GM12878 (cell line): ENCODE results near the gene ITGA11. TPM values are rescaled to one million over a fixed set of nuclear protein-coding genes. Genes with fewer than 3 reads are reported as not detected.

ENCODE experiments used
- ATAC-seq: fragments of 200-7000 bp; cut with Tn5 transposase; 3 replicates; pipeline ENCODE4 v1.9.1; 2020; ENCODE audit warnings: mild to moderate bottlenecking, moderate library complexity
- BruUV-seq: library from RNA; stranded (reverse); fragments of 400-500 nt; replicated peaks from 2 replicates; lab custom pipeline; 2021; lab: Mats Ljungman, UMichigan
- CTCF ChIA-PET: fragments of 300-600 bp; sonication (Branson Sonifier 250); formaldehyde crosslinking; extraction: SDS; loops from one replicate; lab custom pipeline; 2021; ENCODE audit warnings: inconsistent platforms; lab: Yijun Ruan, JAX
- POLR2A ChIA-PET: fragments of 350-600 bp; formaldehyde crosslinking; extraction: SDS; loops from one replicate; lab custom pipeline; 2021; ENCODE audit warnings: inconsistent platforms; lab: Charles Lee
- RAD21 ChIA-PET: fragments of 300-600 bp; sonication (Branson Sonifier 250); formaldehyde crosslinking; loops from one replicate; lab custom pipeline; 2023; ENCODE audit warnings: antibody characterized with exemption; ENCODE audit not compliant: unreplicated experiment; lab: Charles Lee
- SMC1A ChIA-PET: fragments of 300-600 bp; sonication (Branson Sonifier 250); formaldehyde crosslinking; loops from one replicate; lab custom pipeline; 2023; ENCODE audit not compliant: unreplicated experiment, uncharacterized antibody; lab: Charles Lee
- DNase-seq: peaks from one replicate; pipeline ENCODE4 v3.0.0-alpha.2; 2011; ENCODE audit warnings: low read depth, low spot score
- FAIRE-seq: peaks from 3 replicates; lab custom pipeline; 2011; peaks lifted over from hg19 to GRCh38; lab: Jason Lieb, UNC
- H2AFZ ChIP-seq: 2 replicates; pipeline ENCODE4 v1.6.0; 2011; ENCODE audit warnings: low read depth, low read length, control low read depth; ENCODE audit not compliant: control insufficient read depth
- H3K27ac ChIP-seq: 2 replicates; pipeline ENCODE4 v1.5.1; 2011; ENCODE audit warnings: control low read depth; ENCODE audit not compliant: control insufficient read depth, insufficient read depth
- H3K27me3 ChIP-seq, 2 experiments: replicated peaks in 1 of 2; 2 replicates each; pipeline versions ENCODE4 v1.6.0 to v1.6.1; 2011; ENCODE audit warnings: low read length in 1 of 2; ENCODE audit not compliant: control insufficient read depth in 2 of 2, insufficient read depth in 2 of 2
- H3K36me3 ChIP-seq, 2 experiments: 2 replicates each; pipeline ENCODE4 v1.5.1; 2011; ENCODE audit warnings: low read length in 1 of 2; ENCODE audit not compliant: control insufficient read depth in 2 of 2, insufficient read depth in 2 of 2
- H3K4me1 ChIP-seq: 2 replicates; pipeline ENCODE4 v1.6.1; 2011; ENCODE audit warnings: mild to moderate bottlenecking, low read length, moderate library complexity, mixed read lengths; ENCODE audit not compliant: control insufficient read depth, insufficient read depth
- H3K4me2 ChIP-seq: 2 replicates; pipeline ENCODE4 v1.6.0; 2011; ENCODE audit warnings: control low read depth; ENCODE audit not compliant: control insufficient read depth, insufficient read depth
- H3K4me3 ChIP-seq: fragments of 200-600 bp; sonication (generic); 2 replicates; pipeline ENCODE4 v1.5.1; 2016
- H3K79me2 ChIP-seq: 2 replicates; pipeline ENCODE4 v1.6.0; 2011; ENCODE audit warnings: low read length; ENCODE audit not compliant: control insufficient read depth, insufficient read depth
- H3K9ac ChIP-seq: 2 replicates; pipeline ENCODE4 v1.8.0; 2011; ENCODE audit warnings: low read length, control low read depth, mixed read lengths; ENCODE audit not compliant: control insufficient read depth, insufficient read depth
- H3K9me3 ChIP-seq: replicated peaks from 3 replicates; pipeline ENCODE4 v1.5.1; 2011; ENCODE audit warnings: mild to moderate bottlenecking, low read length; ENCODE audit not compliant: control insufficient read depth, insufficient read depth
- H4K20me1 ChIP-seq: 2 replicates; pipeline ENCODE4 v1.6.0; 2011; ENCODE audit not compliant: control insufficient read depth, insufficient read depth
- POU2F2 ChIP-seq: IDR thresholded peaks from 3 replicates; pipeline ENCODE4 v1.6.1; 2011; ENCODE audit warnings: low read depth, mild to moderate bottlenecking, low read length, borderline replicate concordance
- SREBF1 ChIP-seq: IDR thresholded peaks from 2 replicates; pipeline ENCODE4 v1.6.1; 2012; ENCODE audit warnings: mild to moderate bottlenecking, low read length
- WRNIP1 ChIP-seq: IDR thresholded peaks from 2 replicates; pipeline ENCODE4 v1.6.1; 2011; ENCODE audit warnings: low read depth, low read length, improper control_type of control experiment, borderline replicate concordance
- ZBTB40 ChIP-seq: fragments of 450-650 bp; IDR thresholded peaks from 2 replicates; pipeline ENCODE4 v1.6.1; 2016; ENCODE audit warnings: mild to moderate bottlenecking, moderate library complexity, borderline replicate concordance
- WGBS: methylation state at CpG from one replicate; pipeline ENCODE4 v1.1.6; 2016; ENCODE audit warnings: low lambda C conversion rate; ENCODE audit not compliant: insufficient replicate concordance, insufficient coverage; ENCODE audit errors: missing lambda C conversion rate; 5-methylcytosine and 5-hydroxymethylcytosine counted together
- in situ Hi-C: fragments of 300-500 bp; cut with MboI; formaldehyde crosslinking; loops from 9 replicates; pipeline ENCODE4 v1.14.3; 2018; ENCODE audit warnings: mixed read lengths
- intact Hi-C: fragments of 100-400 bp; cut with micrococcal nuclease; formaldehyde crosslinking; loops from one replicate; pipeline ENCODE4 v1.14.2; 2022; ENCODE audit not compliant: unreplicated experiment
- polyA plus RNA-seq, 11 experiments: library from polyadenylated mRNA; depleted of rRNA in 4 of 11; unstranded in 6 of 11; stranded (reverse) in 5 of 11; fragments of >200 nt; fragmentation: Nextera tagmentation in 4 of 11; fragmentation: Illumina TruSeq in 1 of 11; extraction: Ambion mirVana in 4 of 11; extraction: Trizol in 1 of 11; gene quantifications; 1 replicate in 1 of 11; 2 replicates in 10 of 11; pipeline versions ENCODE4 v1.2.1 to v1.2.3, GENCODE V29; 2011 to 2016; ENCODE audit warnings: inconsistent platforms in 2 of 11, missing spikeins in 2 of 11, low read depth in 1 of 11
- total RNA-seq, 4 experiments: library from RNA; depleted of rRNA in 3 of 4; stranded (reverse); fragments of >200 nt in 3 of 4; fragmentation: Illumina TruSeq in 1 of 4; extraction: Trizol in 1 of 4; gene quantifications; 2 replicates each; pipeline versions ENCODE4 v1.2.1 to v1.2.3, GENCODE V29; 2013 to 2021
- TF ChIP-seq, protein P1 (sequence below): fragments of 450-650 bp; IDR thresholded peaks from 2 replicates; pipeline ENCODE4 v1.6.1; 2018; ENCODE audit warnings: borderline replicate concordance, mild to moderate bottlenecking; ENCODE audit not compliant: partially characterized antibody

Gene ITGA11
- total and polyA plus RNA-seq, 10 of the 15 experiments (the other 5 are each of a cell fraction or from before 2014, with no cell fraction given), result under 0.01 to 0.36 (median 0.13) TPM; not detected in 1

DNA sequence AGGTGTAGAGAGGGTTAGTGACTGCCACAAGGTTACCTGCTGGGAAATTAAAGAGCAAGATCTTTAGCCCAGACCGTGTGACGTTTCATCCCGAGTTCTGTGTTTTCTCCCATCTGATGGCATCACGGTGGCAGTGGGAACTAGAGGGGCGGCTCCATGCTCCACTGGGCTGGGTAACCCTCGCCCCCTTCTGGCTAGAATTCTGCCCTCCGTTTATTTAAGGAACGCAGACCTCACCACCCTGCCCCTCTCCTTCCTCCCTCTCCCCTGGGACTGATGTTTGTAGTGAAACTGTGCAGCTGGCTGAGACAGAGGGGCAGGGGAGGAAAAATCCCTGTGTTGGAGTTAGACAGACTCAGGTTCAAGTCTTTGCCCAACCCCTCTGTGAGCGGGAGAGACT lies 65.6 kb downstream of the ITGA11 start:
- H3K27me3 ChIP-seq, result peaks cover 0 to 9% of the 10 kb centered on the region in 2 experiments; a peak in 3 of 4 replicates
- no peak overlapping the region for H2AFZ ChIP-seq
- DNase-seq (no peak), ATAC-seq (no peak), FAIRE-seq (no peak)
- no peaks in the 10 kb centered on the region for H4K20me1 ChIP-seq
- ChIA-PET CTCF (interaction anchor here (0.6 kb wide), 1 partner anchor 58 kb away, joined by 3 read pairs; no protein-coding TSS in a partner anchor), RAD21 (no interaction called here), POLR2A (no interaction called here), SMC1A (no interaction called here)
- H3K4me2 ChIP-seq, result no peak overlapping the region
- H3K79me2 ChIP-seq, result no peaks in the 10 kb centered on the region
- no peaks in the 10 kb centered on the region for H3K9me3 ChIP-seq
- H3K36me3 ChIP-seq, result no peaks in the 10 kb centered on the region
- TF ChIP-seq ZBTB40 (no peak), WRNIP1 (no peak), POU2F2 (no peak), SREBF1 (no peak)
- TF ChIP-seq, protein P1, sequence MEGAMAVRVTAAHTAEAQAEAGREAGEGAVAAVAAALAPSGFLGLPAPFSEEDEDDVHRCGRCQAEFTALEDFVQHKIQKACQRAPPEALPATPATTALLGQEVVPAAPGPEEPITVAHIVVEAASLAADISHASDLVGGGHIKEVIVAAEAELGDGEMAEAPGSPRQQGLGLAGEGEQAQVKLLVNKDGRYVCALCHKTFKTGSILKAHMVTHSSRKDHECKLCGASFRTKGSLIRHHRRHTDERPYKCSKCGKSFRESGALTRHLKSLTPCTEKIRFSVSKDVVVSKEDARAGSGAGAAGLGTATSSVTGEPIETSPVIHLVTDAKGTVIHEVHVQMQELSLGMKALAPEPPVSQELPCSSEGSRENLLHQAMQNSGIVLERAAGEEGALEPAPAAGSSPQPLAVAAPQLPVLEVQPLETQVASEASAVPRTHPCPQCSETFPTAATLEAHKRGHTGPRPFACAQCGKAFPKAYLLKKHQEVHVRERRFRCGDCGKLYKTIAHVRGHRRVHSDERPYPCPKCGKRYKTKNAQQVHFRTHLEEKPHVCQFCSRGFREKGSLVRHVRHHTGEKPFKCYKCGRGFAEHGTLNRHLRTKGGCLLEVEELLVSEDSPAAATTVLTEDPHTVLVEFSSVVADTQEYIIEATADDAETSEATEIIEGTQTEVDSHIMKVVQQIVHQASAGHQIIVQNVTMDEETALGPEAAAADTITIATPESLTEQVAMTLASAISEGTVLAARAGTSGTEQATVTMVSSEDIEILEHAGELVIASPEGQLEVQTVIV, result no peak
- 8% methylated on average over 9 of the region's 9 CpGs for WGBS
- BruUV-seq, result no TSS peak
- no peak overlapping the region for H3K27ac ChIP-seq
- H3K9ac ChIP-seq, result no peak overlapping the region
- no peaks in the 10 kb centered on the region for H3K4me1 ChIP-seq
- intact Hi-C loops, result no loop called here
- in situ Hi-C loops, result no loop called here
- no peak overlapping the region for H3K4me3 ChIP-seq
